Cerebellar nuclear complex (tissue), 1 donor: Measurements from ENCODE around the gene CLIP3.
A peak's percentile ranks its signal among the peaks of the same experiment; 100 is the strongest.
"Not testable (repeated sequence)": the region's sequence is repeated elsewhere in the genome, so short reads cannot be mapped to it uniquely, and the experiment has no call there.

Experiments used
- DNase-seq, 2 experiments: peaks; one replicate each; lab custom pipeline; 2025; lab: John Stamatoyannopoulos, UW

The CLIP3 gene

DNA sequence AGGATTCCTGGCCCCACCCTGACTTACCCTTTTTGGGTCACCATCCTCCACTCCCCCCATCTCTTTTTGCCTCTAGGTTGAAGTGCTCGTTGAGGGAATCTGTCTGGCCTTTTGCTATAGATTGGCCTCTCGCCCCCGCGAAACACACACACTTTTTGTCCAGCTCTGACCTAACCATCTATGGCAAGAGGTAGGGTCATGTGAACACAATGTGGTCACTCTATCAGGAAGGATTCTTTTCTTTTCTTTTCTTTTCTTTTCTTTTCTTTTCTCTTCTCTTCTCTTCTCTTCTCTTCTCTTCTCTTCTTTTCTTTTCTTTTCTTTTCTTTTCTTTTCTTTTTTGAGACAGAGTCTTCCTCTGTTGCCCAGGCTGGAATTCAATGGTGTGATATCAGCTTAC, 51.7 kb downstream of the CLIP3 start:
- not testable (repeated sequence) for DNase-seq

DNA sequence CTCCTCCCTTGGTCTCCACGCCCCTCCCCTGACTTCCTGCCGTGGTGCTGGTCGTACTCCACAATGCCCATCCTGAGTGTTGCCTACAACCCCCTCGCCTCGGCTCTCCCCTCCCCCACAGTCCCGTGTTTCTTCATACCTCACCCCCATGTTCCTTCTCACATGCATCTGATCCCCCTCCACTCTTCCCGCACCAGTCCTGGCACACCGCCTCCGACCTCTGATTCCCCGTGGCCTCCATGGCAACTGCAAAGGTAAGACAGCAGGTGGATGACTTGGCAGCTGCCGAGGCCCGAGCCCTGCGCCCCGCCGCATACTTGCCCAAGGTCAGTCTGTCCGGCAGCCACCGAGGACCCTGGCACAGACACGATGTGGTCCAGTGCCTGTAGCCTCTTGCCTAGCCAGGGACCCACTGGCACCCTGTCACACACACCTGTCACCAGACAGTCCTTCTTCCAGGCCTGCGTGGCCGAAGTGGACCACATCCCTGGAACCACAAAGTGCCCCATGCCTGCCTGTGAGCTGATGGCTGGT, 53.8 kb downstream of the CLIP3 start:
- peak in 1 of 2 experiments; percentile 5 for DNase-seq

DNA sequence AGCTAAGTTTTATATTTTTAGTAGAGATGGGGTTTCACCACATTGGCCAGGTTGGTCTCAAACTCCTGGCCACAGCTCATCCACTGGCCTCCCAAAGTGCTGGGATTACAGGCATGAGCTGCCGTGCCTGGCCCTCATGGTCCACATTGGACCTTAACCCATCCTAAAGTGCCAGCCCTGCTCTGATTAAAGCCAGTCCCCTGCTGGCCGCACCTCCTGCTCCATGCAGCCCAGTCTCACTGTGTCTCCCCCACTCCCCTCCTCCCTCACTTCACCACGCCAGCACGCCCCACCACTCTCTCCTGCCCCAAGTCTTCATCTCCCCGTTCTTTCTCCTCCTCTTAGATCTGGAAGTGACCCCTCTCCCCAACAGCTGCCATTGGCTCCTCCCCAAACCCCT, 54.4 kb downstream of the CLIP3 start:
- DNase-seq = peak in 1 of 2 experiments; percentile 7

DNA sequence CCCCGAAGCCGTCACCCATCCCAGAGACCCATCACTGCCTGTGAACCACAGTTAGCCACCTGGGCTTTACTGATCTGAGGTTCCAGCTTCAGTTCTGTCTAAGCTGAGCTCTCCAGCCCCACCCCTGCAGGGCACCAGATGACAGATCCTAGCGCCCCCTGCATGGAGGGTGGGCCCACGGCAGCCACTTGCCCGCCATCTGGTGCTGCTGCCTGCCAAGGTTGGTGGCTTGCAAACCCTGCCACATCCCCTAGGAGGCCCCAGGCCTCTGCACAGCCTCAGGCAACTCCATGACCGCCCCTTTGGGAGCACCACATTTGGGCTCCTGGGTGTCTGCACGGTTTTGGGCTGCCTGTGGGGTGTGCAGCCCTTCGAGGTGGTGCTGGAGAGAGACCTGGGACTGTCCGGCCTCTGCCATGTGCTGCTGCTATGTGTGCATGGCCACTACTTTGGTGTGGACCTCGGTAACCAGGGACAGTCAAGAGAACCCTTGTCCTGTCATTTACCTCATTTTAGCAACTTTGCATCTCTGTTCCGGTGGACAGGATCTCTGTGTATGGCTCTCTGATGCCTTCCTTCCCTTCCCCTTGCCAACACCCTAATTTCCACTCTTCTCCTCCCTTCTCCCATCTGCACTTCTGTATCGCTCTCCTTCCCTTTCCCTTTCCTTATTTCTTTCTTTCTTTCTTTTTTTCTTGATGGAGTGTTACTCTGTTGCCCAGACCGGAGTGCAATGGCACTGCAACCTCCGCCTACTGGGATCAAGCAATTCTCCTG, 55.0 kb downstream of the CLIP3 start:
- DNase-seq = peak in 1 of 2 experiments; percentile 5

DNA sequence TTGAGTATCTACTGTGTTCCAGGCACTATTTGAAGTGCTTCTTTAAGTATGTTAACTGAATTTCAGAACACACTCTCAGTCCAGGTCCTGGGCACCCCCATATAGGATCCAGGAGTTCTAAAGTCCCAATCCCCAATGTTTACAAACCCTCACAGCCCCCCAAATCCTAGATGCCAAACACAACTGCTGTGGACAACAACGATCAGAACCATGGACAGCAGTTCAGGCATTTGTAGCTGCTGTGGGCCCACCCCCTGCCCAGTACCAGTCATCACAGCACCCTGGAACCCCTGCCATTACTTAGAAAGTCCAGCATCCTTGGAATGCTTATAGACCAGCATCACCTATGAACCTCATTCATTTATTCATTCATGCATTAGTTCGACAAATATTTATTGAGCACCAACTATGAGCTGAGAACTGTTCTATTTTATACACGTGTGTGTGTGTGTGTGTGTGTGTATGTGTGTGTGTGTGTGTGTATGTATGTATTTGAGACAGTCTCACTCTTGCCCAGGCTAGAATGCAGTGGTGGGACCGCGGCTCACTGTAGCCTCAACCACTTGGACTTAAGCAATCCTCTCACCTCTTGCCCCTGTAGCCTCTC, 57.0 kb downstream of the CLIP3 start:
- no peak for DNase-seq

DNA sequence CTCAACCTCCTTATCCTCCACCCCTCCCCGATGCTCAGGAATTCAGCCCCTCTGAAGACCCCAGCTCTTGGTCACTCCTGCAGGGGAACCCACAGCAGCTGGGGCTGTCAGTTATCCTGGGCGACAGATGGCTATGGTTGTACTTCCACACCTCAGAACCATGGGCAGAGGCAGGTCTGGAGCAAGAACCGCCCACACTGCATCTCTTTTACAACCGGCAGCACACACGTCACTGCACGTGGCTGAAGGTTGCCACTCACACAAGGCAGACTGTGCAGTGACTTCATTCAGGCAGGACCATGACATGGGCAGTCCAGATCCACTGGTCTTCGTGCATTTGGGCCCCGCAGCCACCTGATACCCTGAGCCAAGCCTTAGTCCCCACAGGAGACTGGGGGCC, 59.2 kb downstream of the CLIP3 start:
- no peak for DNase-seq

DNA sequence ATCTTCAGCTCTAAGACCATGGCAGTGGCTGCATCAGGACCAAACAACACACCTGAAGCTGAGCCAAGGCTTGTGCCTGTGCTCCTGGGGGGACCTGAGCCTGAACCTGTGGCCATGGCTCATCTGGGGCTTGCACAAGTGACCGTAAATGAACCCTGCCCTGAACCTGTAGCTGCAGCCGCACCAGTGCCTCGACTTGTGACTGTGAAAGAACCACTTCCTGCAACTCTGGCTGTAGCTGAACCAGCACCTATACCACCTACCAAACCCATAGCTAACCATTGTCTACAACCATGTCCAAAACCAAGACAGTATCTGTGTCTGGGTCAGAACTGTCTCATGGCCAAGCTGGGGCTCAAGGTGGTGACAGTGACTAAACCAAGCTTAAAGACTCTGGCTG, 65.9 kb downstream of the CLIP3 start:
- no peak for DNase-seq
